WTC11 (cell line): Measurements from ENCODE around the gene ZNF628. TPM values are rescaled to one million over a fixed set of nuclear protein-coding genes. Genes with fewer than 3 reads are reported as not detected.
A peak's percentile ranks its signal among the peaks of the same experiment; 100 is the strongest.

Experiments
- ATAC-seq: fragments of 200-7000 bp; cut with Tn5 transposase; 2 replicates; pipeline ENCODE4 v1.10.0; 2021; ENCODE audit warnings: mild to moderate bottlenecking, moderate library complexity
- CTCF ChIA-PET: fragments of 300-600 bp; sonication (Branson Sonifier 250); formaldehyde crosslinking; loops from one replicate; lab custom pipeline; 2021; ENCODE audit warnings: antibody characterized with exemption; lab: Charles Lee
- POLR2A ChIA-PET: fragments of 350-600 bp; sonication (Branson Sonifier 250); formaldehyde crosslinking; loops from one replicate; lab custom pipeline; 2021; ENCODE audit warnings: antibody characterized with exemption; lab: Charles Lee
- DNase-seq: peaks from one replicate; pipeline ENCODE4 v3.0.0; 2021; ENCODE audit warnings: low spot score
- H3K27ac Mint-ChIP-seq: 2 replicates; pipeline ENCODE4 v1.8.0; 2021; ENCODE audit warnings: mixed read lengths
- H3K27me3 Mint-ChIP-seq: 2 replicates; pipeline ENCODE4 v1.8.0; 2021; ENCODE audit warnings: low read depth, mild to moderate bottlenecking, moderate library complexity, mixed read lengths
- H3K36me3 Mint-ChIP-seq: 2 replicates; pipeline ENCODE4 v1.8.0; 2021; ENCODE audit warnings: mixed read lengths
- H3K4me1 Mint-ChIP-seq: 2 replicates; pipeline ENCODE4 v1.8.0; 2022; ENCODE audit warnings: mixed read lengths
- H3K4me3 Mint-ChIP-seq: 2 replicates; pipeline ENCODE4 v1.8.0; 2021; ENCODE audit warnings: mild to moderate bottlenecking, moderate library complexity, mixed read lengths
- H3K9me3 Mint-ChIP-seq: 2 replicates; pipeline ENCODE4 v1.8.0; 2021; ENCODE audit warnings: mixed read lengths
- ARID4B ChIP-seq: sonication (generic); formaldehyde crosslinking; IDR thresholded peaks from 2 replicates; pipeline ENCODE4 v1.8.0; 2023; ENCODE audit warnings: missing genetic modification reagents, mild to moderate bottlenecking, borderline replicate concordance
- ATF3 ChIP-seq: sonication (generic); formaldehyde crosslinking; conservative IDR thresholded peaks from 2 replicates; pipeline ENCODE4 v1.8.1; 2022; ENCODE audit warnings: mild to moderate bottlenecking, missing genetic modification reagents
- ATF6 ChIP-seq: sonication (generic); formaldehyde crosslinking; IDR thresholded peaks from 2 replicates; pipeline ENCODE4 v1.8.1; 2023; ENCODE audit warnings: mild to moderate bottlenecking, missing genetic modification reagents
- CREM ChIP-seq: sonication (generic); formaldehyde crosslinking; IDR thresholded peaks from 2 replicates; pipeline ENCODE4 v1.8.1; 2022; ENCODE audit warnings: mild to moderate bottlenecking, missing genetic modification reagents, moderate library complexity
- ERG ChIP-seq: fragments of 250-450 bp; sonication (Bioruptor Pico); IDR thresholded peaks from 2 replicates; pipeline ENCODE4 v1.8.0; 2021; ENCODE audit warnings: mild to moderate bottlenecking
- ESRRA ChIP-seq: sonication (generic); formaldehyde crosslinking; IDR thresholded peaks from 2 replicates; pipeline ENCODE4 v1.8.1; 2022; ENCODE audit warnings: mild to moderate bottlenecking, missing genetic modification reagents, borderline replicate concordance
- ETV6 ChIP-seq: sonication (generic); formaldehyde crosslinking; IDR thresholded peaks from 2 replicates; pipeline ENCODE4 v1.8.1; 2022; ENCODE audit warnings: mild to moderate bottlenecking, missing genetic modification reagents
- FOXP4 ChIP-seq: sonication (generic); formaldehyde crosslinking; IDR thresholded peaks from 2 replicates; pipeline ENCODE4 v1.8.0; 2022; ENCODE audit warnings: mild to moderate bottlenecking, missing genetic modification reagents
- MAX ChIP-seq: sonication (generic); formaldehyde crosslinking; IDR thresholded peaks from 2 replicates; pipeline ENCODE4 v1.8.0; 2022; ENCODE audit warnings: mild to moderate bottlenecking, missing genetic modification reagents
- NFATC4 ChIP-seq: fragments of 250-450 bp; sonication (Bioruptor Pico); IDR thresholded peaks from 2 replicates; pipeline ENCODE4 v1.9.0; 2021; ENCODE audit warnings: mild to moderate bottlenecking
- NFE2L1 ChIP-seq: sonication (generic); formaldehyde crosslinking; IDR thresholded peaks from 2 replicates; pipeline ENCODE4 v1.8.1; 2023; ENCODE audit warnings: missing genetic modification reagents
- NFYB ChIP-seq: sonication (generic); formaldehyde crosslinking; conservative IDR thresholded peaks from 2 replicates; pipeline ENCODE4 v1.8.0; 2022; ENCODE audit warnings: low read depth, missing genetic modification reagents
- PRRX2 ChIP-seq: fragments of 250-450 bp; sonication (Bioruptor Pico); IDR thresholded peaks from 2 replicates; pipeline ENCODE4 v1.8.0; 2021; ENCODE audit warnings: mild to moderate bottlenecking
- TEAD1 ChIP-seq: sonication (generic); formaldehyde crosslinking; IDR thresholded peaks from 2 replicates; pipeline ENCODE4 v1.8.0; 2022; ENCODE audit warnings: mild to moderate bottlenecking, missing genetic modification reagents
- TP53 ChIP-seq: sonication (generic); formaldehyde crosslinking; IDR thresholded peaks from 2 replicates; pipeline ENCODE4 v1.8.1; 2023; ENCODE audit warnings: mild to moderate bottlenecking, missing genetic modification reagents
- USF1 ChIP-seq: sonication (generic); formaldehyde crosslinking; IDR thresholded peaks from 2 replicates; pipeline ENCODE4 v1.8.0; 2022; ENCODE audit warnings: mild to moderate bottlenecking, missing genetic modification reagents
- USF2 ChIP-seq: sonication (generic); formaldehyde crosslinking; IDR thresholded peaks from 2 replicates; pipeline ENCODE4 v1.8.1; 2023; ENCODE audit warnings: mild to moderate bottlenecking, missing genetic modification reagents, moderate library complexity
- ZMAT4 ChIP-seq: fragments of 250-450 bp; sonication (Bioruptor Pico); IDR thresholded peaks from 2 replicates; pipeline ENCODE4 v1.9.0; 2021; ENCODE audit warnings: mild to moderate bottlenecking
- ZNF121 ChIP-seq: sonication (generic); formaldehyde crosslinking; IDR thresholded peaks from 2 replicates; pipeline ENCODE4 v1.8.0; 2023; ENCODE audit warnings: missing genetic modification reagents
- ZNF219 ChIP-seq: sonication (generic); formaldehyde crosslinking; IDR thresholded peaks from 2 replicates; pipeline ENCODE4 v1.8.0; 2023; ENCODE audit warnings: missing genetic modification reagents, mild to moderate bottlenecking, borderline replicate concordance
- ZNF317 ChIP-seq: sonication (generic); formaldehyde crosslinking; IDR thresholded peaks from 2 replicates; pipeline ENCODE4 v1.8.1; 2023; ENCODE audit warnings: low read depth, mild to moderate bottlenecking, moderate library complexity, missing genetic modification reagents, borderline replicate concordance
- ZNF423 ChIP-seq: fragments of 250-450 bp; sonication (Bioruptor Pico); IDR thresholded peaks from 2 replicates; pipeline ENCODE4 v2.1.2; 2022; ENCODE audit warnings: mild to moderate bottlenecking, moderate library complexity
- total RNA-seq: library from RNA; stranded (reverse); gene quantifications from 3 replicates; pipeline ENCODE4 v1.2.3, GENCODE V29; 2021

Gene ZNF628
- total RNA-seq, 1 experiment from 2014 or later: 23.6 TPM

- Mint-ChIP-seq H3K9me3 (no peaks in the 10 kb centered on the region), H3K4me1 (peaks cover 43% of the 10 kb centered on the region), H3K4me3 (peak within 1 kb of the TSS; percentile 84), H3K27ac (peak within 1 kb of the TSS; percentile 93), H3K36me3 (peaks cover 6% of the 10 kb centered on the region; the same call in 1 of the 2 replicates), H3K27me3 (peaks cover 20% of the 10 kb centered on the region)
- ATAC-seq (peak; percentile 89), DNase-seq (peak; percentile 100)
- ChIA-PET CTCF (interaction anchor here (0.6 to 2.7 kb wide), 29 partner anchors 8 to 393 kb away, joined by 3 to 19 read pairs (median 3); partner anchors contain the start of genes IL11, NAT14, ZNF628 and ZNF784), POLR2A (interaction anchor here (0.7 to 1.0 kb wide), 5 partner anchors 15 to 138 kb away, joined by 3 to 5 read pairs (median 4); partner anchors contain the start of genes FIZ1, KMT5C, SSC5D and ZNF628)
- TF ChIP-seq PRRX2 (CRISPR knock-in tag) (0 out of 2 replicates have a peak, but pooled peaks have one; percentile 65), ARID4B (CRISPR knock-in tag) (peak; percentile 91; the same call in 1 of the 2 replicates), NFATC4 (CRISPR knock-in tag) (0 out of 2 replicates have a peak, but pooled peaks have one; percentile 24), NFYB (CRISPR knock-in tag) (peak; percentile 91), ESRRA (CRISPR knock-in tag) (peak; percentile 100), ZNF121 (CRISPR knock-in tag) (no peak), CREM (CRISPR knock-in tag) (0 out of 2 replicates have a peak, but pooled peaks have one; percentile 40), MAX (CRISPR knock-in tag) (peak; percentile 95), NFE2L1 (CRISPR knock-in tag) (0 out of 2 replicates have a peak, but pooled peaks have one; percentile 48), ETV6 (peak; percentile 87), ERG (CRISPR knock-in tag) (peak; percentile 78; the same call in 1 of the 2 replicates), ATF3 (CRISPR knock-in tag) (no peak), TP53 (CRISPR knock-in tag) (no peak), ZNF317 (CRISPR knock-in tag) (no peak), FOXP4 (CRISPR knock-in tag) (0 out of 2 replicates have a peak, but pooled peaks have one; percentile 67), ATF6 (CRISPR knock-in tag) (peak; percentile 69; the same call in 1 of the 2 replicates), ZNF219 (0 out of 2 replicates have a peak, but pooled peaks have one; percentile 52), ZNF423 (CRISPR knock-in tag) (peak; percentile 32; the same call in 1 of the 2 replicates), USF1 (peak; percentile 96), USF2 (CRISPR knock-in tag) (peak; percentile 95), ZMAT4 (0 out of 2 replicates have a peak, but pooled peaks have one; percentile 58), TEAD1 (CRISPR knock-in tag) (peak; percentile 84; the same call in 1 of the 2 replicates)
These were observed 15.0 kb upstream of the ZNF628 start, which contains the start of gene ISOC2 for GRCh38 chr19:55461259-55461973. Gene ISOC2, minus strand, starts transcription at chr19:55461642. Its CDS starts 5,156 bp downstream, at chr19:55456486.
